K562 (cell line): ENCODE results near the gene KCTD15. TPM values are rescaled to one million over a fixed set of nuclear protein-coding genes. Genes with fewer than 3 reads are reported as not detected.
A peak's percentile ranks its signal among the peaks of the same experiment; 100 is the strongest.

Experiments
- BRF1 ChIP-seq: IDR thresholded peaks from 3 replicates; pipeline ENCODE4 v1.6.1; 2011; ENCODE audit warnings: borderline replicate concordance, mild to moderate bottlenecking; ENCODE audit not compliant: insufficient read length; ENCODE audit errors: extremely low read depth
- CREB1 ChIP-seq, 2 experiments: sonication (generic) in 1 of 2; formaldehyde crosslinking in 1 of 2; IDR thresholded peaks; 2 replicates each; pipeline versions ENCODE4 v1.6.1 to v1.8.0; 2012 to 2022; ENCODE audit warnings: inconsistent platforms in 1 of 2, mild to moderate bottlenecking in 1 of 2, missing genetic modification reagents in 1 of 2, moderate library complexity in 1 of 2
- EGR1 ChIP-seq: fragments of 450-650 bp; conservative IDR thresholded peaks from 2 replicates; pipeline ENCODE4 v1.6.1; 2017; ENCODE audit warnings: mild to moderate bottlenecking
- NFE2 ChIP-seq: IDR thresholded peaks from 2 replicates; pipeline ENCODE4 v1.6.1; 2014; ENCODE audit warnings: antibody characterized with exemption, low read depth
- NFIX ChIP-seq: fragments of 250-450 bp; sonication (Bioruptor Pico); IDR thresholded peaks from 2 replicates; pipeline ENCODE4 v1.4.0; 2020; ENCODE audit warnings: low read depth, mild to moderate bottlenecking, moderate library complexity
- PHF21A ChIP-seq: fragments of 450-650 bp; IDR thresholded peaks from 2 replicates; pipeline ENCODE4 v1.6.1; 2017; ENCODE audit warnings: low read depth, borderline replicate concordance
- SMAD1 ChIP-seq: fragments of 150-350 bp; IDR thresholded peaks from 2 replicates; pipeline ENCODE4 v1.6.1; 2014; ENCODE audit warnings: low read length, low read depth; ENCODE audit not compliant: partially characterized antibody
- ZNF121 ChIP-seq: sonication (generic); formaldehyde crosslinking; conservative IDR thresholded peaks from 2 replicates; pipeline ENCODE4 v1.8.0; 2022; ENCODE audit warnings: missing genetic modification reagents
- ZNF143 ChIP-seq: sonication (generic); formaldehyde crosslinking; IDR thresholded peaks from 2 replicates; pipeline ENCODE4 v1.9.0; 2022; ENCODE audit warnings: mild to moderate bottlenecking, missing genetic modification reagents
- ZNF175 ChIP-seq: fragments of 200-800 bp; sonication (Bioruptor generic); IDR thresholded peaks from 2 replicates; pipeline ENCODE4 v1.6.1; 2016; ENCODE audit warnings: low read depth, mild to moderate bottlenecking, missing genetic modification characterization, missing compliant biosample characterization
- polyA plus RNA-seq, 8 experiments: library from polyadenylated mRNA; depleted of rRNA in 4 of 8; stranded (reverse) in 5 of 8; unstranded in 3 of 8; fragments of >200 nt; fragmentation: Nextera tagmentation in 2 of 8; fragmentation: Illumina TruSeq in 1 of 8; extraction: Ambion mirVana in 2 of 8; extraction: Trizol in 1 of 8; gene quantifications; 2 replicates each; pipeline versions ENCODE4 v1.2.1 to v1.2.3, GENCODE V29; 2011 to 2014; ENCODE audit warnings: inconsistent platforms in 1 of 8, missing spikeins in 1 of 8
- total RNA-seq, 7 experiments: library from RNA; depleted of rRNA in 6 of 7; stranded (reverse); fragments of >200 nt in 6 of 7; fragmentation: Illumina TruSeq in 2 of 7; extraction: Trizol in 2 of 7; gene quantifications; 2 replicates each; pipeline versions ENCODE4 v1.2.1 to v1.2.3, GENCODE V29; 2011 to 2021; ENCODE audit warnings: low replicate concordance in 1 of 7
- TF ChIP-seq, protein P1 (sequence below): fragments of 250-450 bp; sonication (Bioruptor Pico); IDR thresholded peaks from 2 replicates; pipeline ENCODE4 v1.9.0; 2021; ENCODE audit warnings: mild to moderate bottlenecking
- TF ChIP-seq, protein P2 (sequence below), 2 experiments: fragments of 450-650 bp in 1 of 2; sonication (generic) in 1 of 2; formaldehyde crosslinking in 1 of 2; IDR thresholded peaks; 2 replicates each; pipeline versions ENCODE4 v1.7.1 to v1.9.0; 2016 to 2022; ENCODE audit warnings: inconsistent platforms in 1 of 2, mild to moderate bottlenecking in 1 of 2, missing genetic modification reagents in 1 of 2
- TF ChIP-seq, protein P3 (sequence below): fragments of 250-450 bp; sonication (Bioruptor Pico); IDR thresholded peaks from 2 replicates; pipeline ENCODE4 v1.5.0; 2021
- TF ChIP-seq, protein P4 (sequence below): fragments of 450-650 bp; formaldehyde crosslinking; IDR thresholded peaks from 2 replicates; pipeline ENCODE4 v1.4.0; 2020; ENCODE audit warnings: mild to moderate bottlenecking, moderate library complexity

KCTD15 gene
- total and polyA plus RNA-seq, 9 of the 15 experiments (the other 6 are each of a cell fraction or from before 2014, with no cell fraction given) = 1.7 to 49.0 (median 11.8) TPM

DNA sequence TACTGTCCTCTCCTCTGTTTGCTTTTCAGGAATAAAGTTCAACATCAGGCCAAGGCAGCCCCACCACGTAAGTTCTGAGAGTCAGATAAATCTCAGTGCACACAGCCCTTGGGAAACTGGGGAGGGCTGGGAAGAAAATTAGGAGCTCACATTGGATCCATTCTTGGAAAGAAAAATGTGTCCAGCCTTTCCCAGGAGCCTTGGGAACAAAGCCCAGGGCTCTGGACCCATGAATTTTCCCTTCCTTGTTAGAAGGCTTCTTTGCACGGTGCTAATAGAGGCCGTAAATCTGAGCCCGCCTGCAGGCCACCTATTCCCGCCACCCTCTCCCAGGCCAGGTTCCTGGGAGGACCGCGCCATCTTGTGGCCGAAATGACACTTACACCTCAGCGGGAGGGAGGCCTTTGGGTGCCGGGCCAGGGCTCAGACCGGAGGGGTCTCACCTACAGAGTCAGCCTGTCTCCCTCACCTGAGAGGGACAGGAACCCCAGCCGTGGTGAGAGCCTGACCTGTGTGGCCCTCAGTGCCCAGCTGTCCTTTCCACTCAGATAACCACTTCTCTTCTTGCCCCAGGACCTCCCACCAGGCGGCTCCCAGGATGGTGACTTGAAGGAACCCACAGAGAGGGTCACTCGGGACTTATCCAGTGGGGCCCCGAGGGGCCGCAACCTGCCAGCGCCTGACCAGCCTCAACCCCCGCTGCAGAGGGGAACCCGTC lies 25.1 kb upstream of the KCTD15 start (continued):
- TF ChIP-seq ZNF175 (CRISPR knock-in tag) (no peak), EGR1 (no peak), CREB1 (IDR thresholded peaks at IDR 0.05) (no peak), CREB1 (CRISPR knock-in tag; IDR thresholded peaks at IDR 0.05) (no peak), ZNF121 (no peak), ZNF143 (CRISPR knock-in tag) (no peak), NFE2 (no peak), SMAD1 (peak; percentile 20), BRF1 (no peak), NFIX (CRISPR knock-in tag) (no peak), PHF21A (peak; percentile 98)
- TF ChIP-seq, protein P1, sequence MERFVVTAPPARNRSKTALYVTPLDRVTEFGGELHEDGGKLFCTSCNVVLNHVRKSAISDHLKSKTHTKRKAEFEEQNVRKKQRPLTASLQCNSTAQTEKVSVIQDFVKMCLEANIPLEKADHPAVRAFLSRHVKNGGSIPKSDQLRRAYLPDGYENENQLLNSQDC (CRISPR knock-in tag) = no peak
- TF ChIP-seq, protein P2, sequence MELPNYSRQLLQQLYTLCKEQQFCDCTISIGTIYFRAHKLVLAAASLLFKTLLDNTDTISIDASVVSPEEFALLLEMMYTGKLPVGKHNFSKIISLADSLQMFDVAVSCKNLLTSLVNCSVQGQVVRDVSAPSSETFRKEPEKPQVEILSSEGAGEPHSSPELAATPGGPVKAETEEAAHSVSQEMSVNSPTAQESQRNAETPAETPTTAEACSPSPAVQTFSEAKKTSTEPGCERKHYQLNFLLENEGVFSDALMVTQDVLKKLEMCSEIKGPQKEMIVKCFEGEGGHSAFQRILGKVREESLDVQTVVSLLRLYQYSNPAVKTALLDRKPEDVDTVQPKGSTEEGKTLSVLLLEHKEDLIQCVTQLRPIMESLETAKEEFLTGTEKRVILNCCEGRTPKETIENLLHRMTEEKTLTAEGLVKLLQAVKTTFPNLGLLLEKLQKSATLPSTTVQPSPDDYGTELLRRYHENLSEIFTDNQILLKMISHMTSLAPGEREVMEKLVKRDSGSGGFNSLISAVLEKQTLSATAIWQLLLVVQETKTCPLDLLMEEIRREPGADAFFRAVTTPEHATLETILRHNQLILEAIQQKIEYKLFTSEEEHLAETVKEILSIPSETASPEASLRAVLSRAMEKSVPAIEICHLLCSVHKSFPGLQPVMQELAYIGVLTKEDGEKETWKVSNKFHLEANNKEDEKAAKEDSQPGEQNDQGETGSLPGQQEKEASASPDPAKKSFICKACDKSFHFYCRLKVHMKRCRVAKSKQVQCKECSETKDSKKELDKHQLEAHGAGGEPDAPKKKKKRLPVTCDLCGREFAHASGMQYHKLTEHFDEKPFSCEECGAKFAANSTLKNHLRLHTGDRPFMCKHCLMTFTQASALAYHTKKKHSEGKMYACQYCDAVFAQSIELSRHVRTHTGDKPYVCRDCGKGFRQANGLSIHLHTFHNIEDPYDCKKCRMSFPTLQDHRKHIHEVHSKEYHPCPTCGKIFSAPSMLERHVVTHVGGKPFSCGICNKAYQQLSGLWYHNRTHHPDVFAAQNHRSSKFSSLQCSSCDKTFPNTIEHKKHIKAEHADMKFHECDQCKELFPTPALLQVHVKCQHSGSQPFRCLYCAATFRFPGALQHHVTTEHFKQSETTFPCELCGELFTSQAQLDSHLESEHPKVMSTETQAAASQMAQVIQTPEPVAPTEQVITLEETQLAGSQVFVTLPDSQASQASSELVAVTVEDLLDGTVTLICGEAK (IDR thresholded peaks at IDR 0.05) = no peak
- TF ChIP-seq, protein P2 (CRISPR knock-in tag; IDR thresholded peaks at IDR 0.05) = no peak
- TF ChIP-seq, protein P3, sequence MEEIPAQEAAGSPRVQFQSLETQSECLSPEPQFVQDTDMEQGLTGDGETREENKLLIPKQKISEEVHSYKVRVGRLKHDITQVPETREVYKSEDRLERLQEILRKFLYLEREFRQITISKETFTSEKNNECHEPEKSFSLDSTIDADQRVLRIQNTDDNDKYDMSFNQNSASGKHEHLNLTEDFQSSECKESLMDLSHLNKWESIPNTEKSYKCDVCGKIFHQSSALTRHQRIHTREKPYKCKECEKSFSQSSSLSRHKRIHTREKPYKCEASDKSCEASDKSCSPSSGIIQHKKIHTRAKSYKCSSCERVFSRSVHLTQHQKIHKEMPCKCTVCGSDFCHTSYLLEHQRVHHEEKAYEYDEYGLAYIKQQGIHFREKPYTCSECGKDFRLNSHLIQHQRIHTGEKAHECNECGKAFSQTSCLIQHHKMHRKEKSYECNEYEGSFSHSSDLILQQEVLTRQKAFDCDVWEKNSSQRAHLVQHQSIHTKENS (CRISPR knock-in tag) = no peak
- TF ChIP-seq, protein P4, sequence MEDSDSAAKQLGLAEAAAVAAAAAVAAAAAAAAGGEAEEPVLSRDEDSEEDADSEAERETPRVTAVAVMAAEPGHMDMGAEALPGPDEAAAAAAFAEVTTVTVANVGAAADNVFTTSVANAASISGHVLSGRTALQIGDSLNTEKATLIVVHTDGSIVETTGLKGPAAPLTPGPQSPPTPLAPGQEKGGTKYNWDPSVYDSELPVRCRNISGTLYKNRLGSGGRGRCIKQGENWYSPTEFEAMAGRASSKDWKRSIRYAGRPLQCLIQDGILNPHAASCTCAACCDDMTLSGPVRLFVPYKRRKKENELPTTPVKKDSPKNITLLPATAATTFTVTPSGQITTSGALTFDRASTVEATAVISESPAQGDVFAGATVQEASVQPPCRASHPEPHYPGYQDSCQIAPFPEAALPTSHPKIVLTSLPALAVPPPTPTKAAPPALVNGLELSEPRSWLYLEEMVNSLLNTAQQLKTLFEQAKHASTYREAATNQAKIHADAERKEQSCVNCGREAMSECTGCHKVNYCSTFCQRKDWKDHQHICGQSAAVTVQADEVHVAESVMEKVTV (CRISPR knock-in tag) = peak; percentile 49
